Measurements from ENCODE around the gene PACRG.

Gene PACRG

DNA sequence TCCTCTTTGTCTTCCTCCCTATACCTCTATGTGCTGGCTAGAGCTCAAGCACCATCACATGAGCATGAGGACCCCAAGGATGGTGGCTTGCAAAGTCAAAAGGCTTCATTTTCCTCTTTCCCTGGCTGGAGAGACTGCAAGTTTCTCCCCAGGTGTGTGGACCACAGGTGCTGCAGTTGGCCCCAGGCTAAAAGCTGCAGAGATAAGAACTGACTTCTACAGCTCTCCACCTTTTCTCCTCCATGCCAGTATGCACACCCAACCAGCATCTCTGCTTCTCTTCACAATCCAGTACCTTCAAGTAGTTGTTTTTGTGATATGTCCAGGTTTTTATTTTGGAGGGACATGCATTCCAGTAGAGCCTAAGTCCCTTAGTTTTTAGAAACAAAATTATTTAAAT lies 29.3 kb upstream of the PACRG start:
- POLR2A ChIA-PET (ENCODE audit: low non-redundant PET): no interaction called here
- CTCF ChIA-PET: interaction anchor here (0.6 to 0.7 kb wide), 2 partner anchors 229 to 1929 kb away, joined by 3 to 4 read pairs; no protein-coding TSS in a partner anchor
- no peak overlapping the region for H3K27ac ChIP-seq
- TF ChIP-seq, protein P1, sequence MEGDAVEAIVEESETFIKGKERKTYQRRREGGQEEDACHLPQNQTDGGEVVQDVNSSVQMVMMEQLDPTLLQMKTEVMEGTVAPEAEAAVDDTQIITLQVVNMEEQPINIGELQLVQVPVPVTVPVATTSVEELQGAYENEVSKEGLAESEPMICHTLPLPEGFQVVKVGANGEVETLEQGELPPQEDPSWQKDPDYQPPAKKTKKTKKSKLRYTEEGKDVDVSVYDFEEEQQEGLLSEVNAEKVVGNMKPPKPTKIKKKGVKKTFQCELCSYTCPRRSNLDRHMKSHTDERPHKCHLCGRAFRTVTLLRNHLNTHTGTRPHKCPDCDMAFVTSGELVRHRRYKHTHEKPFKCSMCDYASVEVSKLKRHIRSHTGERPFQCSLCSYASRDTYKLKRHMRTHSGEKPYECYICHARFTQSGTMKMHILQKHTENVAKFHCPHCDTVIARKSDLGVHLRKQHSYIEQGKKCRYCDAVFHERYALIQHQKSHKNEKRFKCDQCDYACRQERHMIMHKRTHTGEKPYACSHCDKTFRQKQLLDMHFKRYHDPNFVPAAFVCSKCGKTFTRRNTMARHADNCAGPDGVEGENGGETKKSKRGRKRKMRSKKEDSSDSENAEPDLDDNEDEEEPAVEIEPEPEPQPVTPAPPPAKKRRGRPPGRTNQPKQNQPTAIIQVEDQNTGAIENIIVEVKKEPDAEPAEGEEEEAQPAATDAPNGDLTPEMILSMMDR (conservative IDR thresholded peaks at IDR 0.05; ENCODE audit: low read depth): no peak
- DNase-seq (ENCODE audit: low spot score): no peak

DNA sequence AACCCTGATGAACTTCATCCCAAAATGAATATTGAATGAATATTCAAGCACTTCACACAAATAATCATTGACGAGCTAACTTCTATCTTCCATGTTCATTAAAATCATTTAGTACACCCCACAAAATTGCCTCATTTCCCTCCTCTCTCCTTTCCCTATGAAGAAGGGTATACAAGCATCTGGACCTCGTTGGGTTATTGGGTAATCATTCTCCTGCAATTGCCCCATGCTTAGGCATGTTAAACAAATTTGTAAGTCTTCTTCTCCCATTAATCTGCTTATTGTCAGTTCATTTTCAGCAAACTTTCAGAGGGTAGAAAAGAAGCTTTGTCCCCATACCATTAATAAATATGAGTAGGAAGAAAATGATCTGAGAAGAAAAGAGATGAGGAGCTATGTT lies 27.8 kb upstream of the PACRG start:
- TF ChIP-seq, protein P1 (conservative IDR thresholded peaks at IDR 0.05; ENCODE audit: low read depth): no peak
- POLR2A ChIA-PET (ENCODE audit: low non-redundant PET): no interaction called here
- no peak overlapping the region for H3K27ac ChIP-seq
- no peak for DNase-seq (ENCODE audit: low spot score)
- CTCF ChIA-PET: no interaction called here

DNA sequence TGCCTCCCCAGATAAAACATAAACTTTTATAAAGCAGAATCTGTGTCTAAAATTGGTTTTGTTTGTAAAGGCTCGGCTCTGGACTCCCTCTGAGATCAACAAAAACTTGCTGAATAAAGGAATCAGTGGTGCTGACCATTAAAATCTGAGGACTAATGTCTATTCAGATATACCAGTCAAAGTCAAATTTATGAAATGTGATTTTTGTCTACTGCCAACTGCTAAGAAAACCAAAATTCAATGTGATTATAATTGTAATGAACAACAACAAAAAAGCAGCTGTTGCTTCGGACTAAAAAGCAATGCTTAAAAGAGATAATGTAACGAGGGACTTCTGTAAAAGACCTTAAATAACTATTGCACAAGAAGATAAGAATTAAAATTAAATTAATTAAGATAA lies 26.8 kb upstream of the PACRG start:
- H3K27ac ChIP-seq: no peak overlapping the region
- POLR2A ChIA-PET (ENCODE audit: low non-redundant PET): no interaction called here
- DNase-seq (ENCODE audit: low spot score): no peak
- CTCF ChIA-PET: no interaction called here
- TF ChIP-seq, protein P1 (conservative IDR thresholded peaks at IDR 0.05; ENCODE audit: low read depth): no peak

- DNase-seq (ENCODE audit: low spot score): no peak
- CTCF ChIA-PET: no interaction called here
- POLR2A ChIA-PET (ENCODE audit: low non-redundant PET): no interaction called here
- H3K27ac ChIP-seq: no peak overlapping the region
- TF ChIP-seq, protein P1 (conservative IDR thresholded peaks at IDR 0.05; ENCODE audit: low read depth): no peak
Measured at GRCh38 chr6:162701551-162701950, 26.2 kb upstream of the PACRG start.

GRCh38 chr6:162702446-162702845 lies 25.3 kb upstream of the PACRG start:
- no peak for DNase-seq (ENCODE audit: low spot score)
- ChIA-PET POLR2A (ENCODE audit: low non-redundant PET) (no interaction called here), CTCF (no interaction called here)
- TF ChIP-seq, protein P1 (conservative IDR thresholded peaks at IDR 0.05; ENCODE audit: low read depth): no peak
- no peak overlapping the region for H3K27ac ChIP-seq

DNA sequence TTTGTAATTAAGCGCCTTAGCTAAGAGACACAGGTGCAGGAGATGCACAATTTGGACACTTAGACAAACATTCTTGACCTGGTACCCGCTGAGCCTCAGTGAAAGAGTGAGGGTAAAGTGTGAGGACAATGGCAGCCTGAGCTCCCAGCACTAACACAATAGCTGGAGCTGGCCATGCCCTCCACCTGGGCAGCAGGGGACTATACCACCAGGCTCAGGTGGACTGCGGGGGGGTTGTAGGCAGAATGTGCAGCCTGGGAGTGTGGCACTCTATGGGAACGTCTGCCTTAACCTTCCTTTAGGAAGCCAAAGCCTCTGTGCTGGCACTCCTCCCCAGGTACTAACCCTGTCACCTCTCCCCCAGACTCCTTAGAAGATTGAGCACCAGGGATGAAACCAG lies 23.8 kb upstream of the PACRG start:
- no peak for DNase-seq (ENCODE audit: low spot score)

More for the DNA sequence above, 23.8 kb upstream of the PACRG start:
- ChIA-PET POLR2A (ENCODE audit: low non-redundant PET) (no interaction called here), CTCF (no interaction called here)
- TF ChIP-seq, protein P1 (conservative IDR thresholded peaks at IDR 0.05; ENCODE audit: low read depth): no peak
- no peak overlapping the region for H3K27ac ChIP-seq

Measured in RWPE1 (cell line).